Inferior parietal cortex (tissue), 1 donor: Measurements from ENCODE around the gene CPEB4.
A peak's percentile ranks its signal among the peaks of the same experiment; 100 is the strongest.

Experiments
- DNase-seq: peaks from one replicate; pipeline ENCODE4 v3.0.0-alpha.2; 2016; ENCODE audit errors: extremely low spot score

Gene CPEB4

GRCh38 chr5:173884402-173885053 lies 3.6 kb upstream of the CPEB4 start:
- no peak for DNase-seq

GRCh38 chr5:173885054-173885443 lies 3.1 kb upstream of the CPEB4 start:
- DNase-seq: no peak

- DNase-seq: no peak
Observed at GRCh38 chr5:173885475-173886010, 2.6 kb upstream of the CPEB4 start.

GRCh38 chr5:173886150-173886549 lies 2.0 kb upstream of the CPEB4 start:
- no peak for DNase-seq

- DNase-seq: peak; percentile 19
Observed at GRCh38 chr5:173888473-173889131, 453 bp downstream of the CPEB4 start.

- DNase-seq: peak; percentile 64
Observed at GRCh38 chr5:173890195-173890991, 2.2 kb downstream of the CPEB4 start.

- no peak for DNase-seq
Observed at GRCh38 chr5:173891308-173892116, 3.4 kb downstream of the CPEB4 start.

- no peak for DNase-seq
Observed at GRCh38 chr5:173893192-173893561, 5.0 kb downstream of the CPEB4 start.

- no peak for DNase-seq
Observed at GRCh38 chr5:173895401-173896165, 7.4 kb downstream of the CPEB4 start.

GRCh38 chr5:173896631-173897030 lies 8.5 kb downstream of the CPEB4 start:
- DNase-seq: no peak

- no peak for DNase-seq
Observed at GRCh38 chr5:173901705-173902104, 13.6 kb downstream of the CPEB4 start.

- peak; percentile 8 for DNase-seq
Observed at GRCh38 chr5:173902334-173902733, 14.2 kb downstream of the CPEB4 start.

GRCh38 chr5:173902743-173903142 lies 14.6 kb downstream of the CPEB4 start:
- no peak for DNase-seq

GRCh38 chr5:173903396-173904140 lies 15.4 kb downstream of the CPEB4 start:
- peak; percentile 24 for DNase-seq

GRCh38 chr5:173904151-173904550 lies 16.0 kb downstream of the CPEB4 start:
- no peak for DNase-seq

GRCh38 chr5:173907284-173907683 lies 19.1 kb downstream of the CPEB4 start:
- DNase-seq: no peak

- DNase-seq: no peak
Observed at GRCh38 chr5:173907686-173908371, 19.7 kb downstream of the CPEB4 start.

- no peak for DNase-seq
Observed at GRCh38 chr5:173909199-173909598, 21.1 kb downstream of the CPEB4 start.

GRCh38 chr5:173910215-173910614 lies 22.1 kb downstream of the CPEB4 start:
- DNase-seq: no peak

GRCh38 chr5:173911623-173912022 lies 23.5 kb downstream of the CPEB4 start:
- no peak for DNase-seq
